Astrocyte (in vitro differentiated cells and primary cell): ENCODE measurements around the gene CKAP5.

ENCODE experiments used
- CTCF ChIP-seq: IDR thresholded peaks from 2 replicates; pipeline ENCODE4 v1.5.1; 2011; ENCODE audit warnings: low read depth, mild to moderate bottlenecking, inconsistent platforms, low read length, moderate library complexity; ENCODE audit not compliant: insufficient read depth
- EZH2 ChIP-seq: IDR thresholded peaks from 2 replicates; pipeline ENCODE4 v1.6.1; 2012; ENCODE audit warnings: mild to moderate bottlenecking, low read length, inconsistent platforms; ENCODE audit not compliant: insufficient read depth

GRCh38 chr11:46745328-46745727 is 100.8 kb downstream of the CKAP5 start:
- TF ChIP-seq CTCF (no peak), EZH2 (no peak)
